ENCODE results near the gene SMPD3. TPM values are rescaled to one million over a fixed set of nuclear protein-coding genes. Genes with fewer than 3 reads are reported as not detected.

SMPD3 gene
- total and polyA plus RNA-seq, 4 donors, result 1.7 to 13.9 (median 5.0) TPM

DNA sequence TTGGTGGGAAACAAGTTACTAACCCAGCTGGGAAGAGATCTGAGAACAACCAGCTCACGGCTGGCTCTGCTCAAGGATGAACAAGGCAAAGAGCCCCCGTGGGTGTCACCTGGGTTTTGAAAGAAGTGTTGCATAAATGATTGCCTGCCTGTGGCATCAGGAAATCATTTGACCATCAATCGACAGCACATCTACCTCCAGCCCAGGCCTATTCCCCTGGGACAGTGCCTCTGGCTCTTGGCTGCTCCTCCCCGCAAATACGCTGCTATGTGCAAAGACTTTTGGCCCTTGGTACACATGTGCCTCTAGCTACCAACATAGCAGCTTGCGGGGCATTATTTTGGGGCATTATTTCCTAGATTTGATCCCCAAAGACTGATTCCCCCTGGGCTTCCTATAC, 39.4 kb upstream of the SMPD3 start:
- ATAC-seq (ENCODE audit: insufficient read depth, low FRiP score), result no peak
- H3K4me3 ChIP-seq, result no peak overlapping the region
- H3K36me3 ChIP-seq (ENCODE audit: control insufficient read depth in 4 of 4, insufficient read depth in 4 of 4, low read length in 4 of 4), result no peaks in the 10 kb centered on the region
- no peak for DNase-seq
- no peak overlapping the region for H3K27ac ChIP-seq (ENCODE audit: low read depth in 1 of 2, low read length in 1 of 2)
- TF ChIP-seq, protein P1, sequence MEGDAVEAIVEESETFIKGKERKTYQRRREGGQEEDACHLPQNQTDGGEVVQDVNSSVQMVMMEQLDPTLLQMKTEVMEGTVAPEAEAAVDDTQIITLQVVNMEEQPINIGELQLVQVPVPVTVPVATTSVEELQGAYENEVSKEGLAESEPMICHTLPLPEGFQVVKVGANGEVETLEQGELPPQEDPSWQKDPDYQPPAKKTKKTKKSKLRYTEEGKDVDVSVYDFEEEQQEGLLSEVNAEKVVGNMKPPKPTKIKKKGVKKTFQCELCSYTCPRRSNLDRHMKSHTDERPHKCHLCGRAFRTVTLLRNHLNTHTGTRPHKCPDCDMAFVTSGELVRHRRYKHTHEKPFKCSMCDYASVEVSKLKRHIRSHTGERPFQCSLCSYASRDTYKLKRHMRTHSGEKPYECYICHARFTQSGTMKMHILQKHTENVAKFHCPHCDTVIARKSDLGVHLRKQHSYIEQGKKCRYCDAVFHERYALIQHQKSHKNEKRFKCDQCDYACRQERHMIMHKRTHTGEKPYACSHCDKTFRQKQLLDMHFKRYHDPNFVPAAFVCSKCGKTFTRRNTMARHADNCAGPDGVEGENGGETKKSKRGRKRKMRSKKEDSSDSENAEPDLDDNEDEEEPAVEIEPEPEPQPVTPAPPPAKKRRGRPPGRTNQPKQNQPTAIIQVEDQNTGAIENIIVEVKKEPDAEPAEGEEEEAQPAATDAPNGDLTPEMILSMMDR (IDR thresholded peaks at IDR 0.05; ENCODE audit: control extremely low read depth, extremely low read depth), result no peak
- no peak overlapping the region for H3K9ac ChIP-seq (ENCODE audit: insufficient read depth in 1 of 2, low read length in 2 of 2)
- H3K4me1 ChIP-seq (ENCODE audit: control insufficient read depth in 5 of 5, insufficient read depth in 5 of 5, low read length in 5 of 5), result peaks cover 0 to 6% (median 0%) of the 10 kb centered on the region in 5 donors
- H3K27me3 ChIP-seq (ENCODE audit: control insufficient read depth in 3 of 3, insufficient read depth in 3 of 3, low read length in 2 of 3), result no peaks in the 10 kb centered on the region
- WGBS, 2 donors, result 67 to 86% methylated on average over 6 of the region's 6 CpGs
- no peaks in the 10 kb centered on the region for H3K9me3 ChIP-seq (ENCODE audit: control insufficient read depth in 4 of 4, insufficient read depth in 3 of 4, low read length in 3 of 4)

DNA sequence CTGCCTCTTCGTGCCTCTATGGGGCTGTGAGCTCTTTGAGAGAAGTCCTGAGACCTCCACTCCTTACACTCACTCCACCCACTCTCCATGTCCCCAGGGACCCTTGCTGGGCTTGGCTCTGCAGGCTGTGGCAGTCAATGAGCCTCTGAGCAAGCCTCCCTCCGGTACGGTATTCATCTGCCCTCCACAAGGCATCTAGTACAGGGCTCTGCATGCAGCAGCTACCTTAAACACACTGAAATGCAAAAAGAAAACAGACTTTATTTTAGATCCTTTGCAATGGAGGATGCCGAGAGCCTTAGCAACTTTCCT, 38.9 kb upstream of the SMPD3 start:
- no peak for ATAC-seq (ENCODE audit: insufficient read depth, low FRiP score)
- TF ChIP-seq, protein P1 (IDR thresholded peaks at IDR 0.05; ENCODE audit: control extremely low read depth, extremely low read depth), result no peak
- Histone ChIP-seq H3K9me3 (ENCODE audit: control insufficient read depth in 4 of 4, insufficient read depth in 3 of 4, low read length in 3 of 4) (no peaks in the 10 kb centered on the region), H3K4me3 (no peak overlapping the region), H3K4me1 (ENCODE audit: control insufficient read depth in 5 of 5, insufficient read depth in 5 of 5, low read length in 5 of 5) (peaks cover 0 to 6% (median 0%) of the 10 kb centered on the region in 5 donors), H3K27me3 (ENCODE audit: control insufficient read depth in 3 of 3, insufficient read depth in 3 of 3, low read length in 2 of 3) (no peaks in the 10 kb centered on the region), H3K9ac (ENCODE audit: insufficient read depth in 1 of 2, low read length in 2 of 2) (no peak overlapping the region), H3K27ac (ENCODE audit: low read depth in 1 of 2, low read length in 1 of 2) (no peak overlapping the region), H3K36me3 (ENCODE audit: control insufficient read depth in 4 of 4, insufficient read depth in 4 of 4, low read length in 4 of 4) (no peaks in the 10 kb centered on the region)
- DNase-seq, result no peak
- 52 to 54% methylated on average over 4 of the region's 4 CpGs for WGBS, 2 donors

DNA sequence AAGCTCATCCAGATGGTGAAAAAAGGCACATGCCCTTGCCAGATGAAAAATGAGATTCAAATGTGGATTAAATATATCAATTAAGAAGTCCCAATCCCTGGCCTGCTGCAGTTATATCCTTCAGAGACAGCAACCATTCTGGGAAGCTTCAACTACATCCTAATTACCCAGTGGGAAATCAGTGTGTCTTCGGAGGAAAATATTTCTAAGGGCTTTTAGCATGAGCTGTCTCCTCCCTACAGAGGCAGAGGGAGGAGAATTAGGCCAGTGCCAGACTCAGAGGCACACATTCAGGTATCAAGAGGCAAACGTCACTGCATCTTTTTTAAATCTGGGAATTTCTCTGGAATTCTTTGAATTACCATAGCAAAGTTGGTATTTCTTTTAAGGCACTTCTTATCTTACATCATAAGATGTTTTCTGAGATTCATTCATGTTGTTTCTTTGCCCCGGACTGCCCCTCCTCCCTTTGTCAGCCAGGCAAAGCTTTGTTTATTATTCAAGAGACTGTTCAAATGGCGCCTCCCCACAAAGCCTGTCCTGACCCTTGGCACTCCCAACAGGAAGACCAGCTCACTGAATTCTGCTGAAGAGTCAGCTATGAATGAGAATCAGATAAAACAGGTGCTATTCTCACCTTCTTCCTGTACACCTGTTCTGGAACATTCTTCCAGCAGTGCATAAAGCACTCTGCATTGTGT, 38.3 kb upstream of the SMPD3 start:
- WGBS, 2 donors, result 35 to 72% methylated on average over 4 of the region's 4 CpGs
- DNase-seq (peak in 1 of 3 donors; percentile 15), ATAC-seq (ENCODE audit: insufficient read depth, low FRiP score) (no peak)

More for the DNA sequence above, 38.3 kb upstream of the SMPD3 start:
- H3K27me3 ChIP-seq (ENCODE audit: control insufficient read depth in 3 of 3, insufficient read depth in 3 of 3, low read length in 2 of 3), result no peaks in the 10 kb centered on the region
- no peaks in the 10 kb centered on the region for H3K9me3 ChIP-seq (ENCODE audit: control insufficient read depth in 4 of 4, insufficient read depth in 3 of 4, low read length in 3 of 4)
- H3K27ac ChIP-seq (ENCODE audit: low read depth in 1 of 2, low read length in 1 of 2), result no peak overlapping the region
- TF ChIP-seq, protein P1 (IDR thresholded peaks at IDR 0.05; ENCODE audit: control extremely low read depth, extremely low read depth), result no peak
- no peak overlapping the region for H3K9ac ChIP-seq (ENCODE audit: insufficient read depth in 1 of 2, low read length in 2 of 2)
- no peaks in the 10 kb centered on the region for H3K36me3 ChIP-seq (ENCODE audit: control insufficient read depth in 4 of 4, insufficient read depth in 4 of 4, low read length in 4 of 4)
- peaks cover 0 to 6% (median 0%) of the 10 kb centered on the region in 5 donors for H3K4me1 ChIP-seq (ENCODE audit: control insufficient read depth in 5 of 5, insufficient read depth in 5 of 5, low read length in 5 of 5)
- H3K4me3 ChIP-seq, result no peak overlapping the region

All from lung (tissue), 12 donors.